DLD1 (cell line): ENCODE results near the gene TRIM68.

ENCODE experiments used
- in situ Hi-C: cut with HindIII; loops from 2 replicates; pipeline ENCODE4 v1.10.0; 2017; ENCODE audit warnings: low sequenced_read_pairs

Gene TRIM68

DNA sequence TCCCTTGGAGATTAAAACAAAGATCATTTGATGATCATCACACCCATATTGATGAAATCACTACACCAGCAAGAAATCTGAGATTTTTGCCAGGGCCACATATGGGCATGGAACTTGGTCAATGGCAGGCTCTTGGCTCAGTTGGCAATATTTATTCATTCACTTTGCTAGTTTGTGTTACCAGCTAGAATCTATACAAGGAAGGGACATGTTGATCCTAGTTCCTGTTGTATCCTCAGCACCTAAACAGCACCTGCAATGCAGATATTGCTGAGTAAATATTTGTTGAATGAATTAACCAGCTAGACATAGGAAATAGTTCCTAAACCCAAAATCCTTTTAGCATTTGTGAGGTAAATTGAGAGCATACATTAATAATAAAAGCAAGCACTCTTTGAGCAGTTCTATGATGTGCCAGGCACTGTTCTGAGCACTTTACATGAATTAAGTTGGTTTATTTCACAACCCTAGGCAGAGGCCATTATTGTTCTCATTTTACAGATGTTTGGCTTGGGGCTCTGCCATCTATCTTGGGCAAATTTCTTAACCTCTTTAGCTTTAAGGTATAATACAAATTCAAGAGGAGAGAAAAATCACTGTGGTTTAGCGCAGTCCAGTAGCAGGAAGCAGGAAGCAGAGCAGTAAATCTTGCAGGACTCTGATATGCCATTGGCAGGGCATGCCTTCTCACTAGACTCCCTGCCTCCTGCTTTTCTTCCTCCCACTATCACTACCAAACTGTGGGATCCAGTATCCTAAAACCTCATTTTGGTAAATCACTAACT is 1.6 kb downstream of the TRIM68 start:
- in situ Hi-C loops = no loop called here

DNA sequence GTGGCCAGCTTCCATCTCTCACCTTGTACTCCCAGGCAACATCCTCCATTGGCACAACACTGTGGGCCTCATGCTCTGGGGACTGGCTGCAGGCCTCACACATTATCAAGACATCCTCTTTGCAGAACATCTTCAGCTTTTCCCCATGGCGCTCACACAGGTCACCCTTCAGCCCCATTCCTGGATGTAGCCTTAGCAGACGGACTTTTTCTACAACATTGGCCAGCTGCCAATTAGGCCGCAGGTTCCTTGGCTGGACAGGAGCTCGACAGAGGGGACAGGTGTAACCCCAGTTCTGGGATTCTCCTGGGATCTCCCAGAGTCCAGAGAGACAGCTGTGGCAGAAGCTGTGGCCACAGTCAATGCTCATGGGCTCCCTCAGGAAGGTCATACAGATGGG is 3.0 kb downstream of the TRIM68 start:
- in situ Hi-C loops = no loop called here

DNA sequence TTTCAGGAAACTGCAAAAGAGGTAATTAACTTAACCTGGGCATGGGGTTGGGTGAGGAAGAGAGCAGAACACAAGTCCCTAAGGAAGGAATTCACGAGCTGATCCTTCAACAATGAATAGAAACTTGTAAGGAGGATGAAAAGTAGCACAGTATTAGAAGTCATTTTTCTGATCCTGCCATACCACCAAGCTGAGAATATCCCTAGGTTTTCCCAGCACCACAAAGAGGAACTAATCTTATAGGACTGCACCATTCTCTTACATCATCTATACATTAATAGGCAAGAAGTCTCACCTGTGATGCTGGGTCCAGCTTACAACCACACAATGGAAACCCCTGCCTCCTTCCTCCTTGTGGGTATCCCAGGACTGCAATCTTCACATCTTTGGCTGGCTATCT is 14.3 kb downstream of the TRIM68 start, which contains the start of gene OR52I1:
TSS of gene OR52I1 (plus strand) at position 301 of the 400 bp plus-strand sequence. CDS start at position 301, 0 bp downstream.
- in situ Hi-C loops = no loop called here

DNA sequence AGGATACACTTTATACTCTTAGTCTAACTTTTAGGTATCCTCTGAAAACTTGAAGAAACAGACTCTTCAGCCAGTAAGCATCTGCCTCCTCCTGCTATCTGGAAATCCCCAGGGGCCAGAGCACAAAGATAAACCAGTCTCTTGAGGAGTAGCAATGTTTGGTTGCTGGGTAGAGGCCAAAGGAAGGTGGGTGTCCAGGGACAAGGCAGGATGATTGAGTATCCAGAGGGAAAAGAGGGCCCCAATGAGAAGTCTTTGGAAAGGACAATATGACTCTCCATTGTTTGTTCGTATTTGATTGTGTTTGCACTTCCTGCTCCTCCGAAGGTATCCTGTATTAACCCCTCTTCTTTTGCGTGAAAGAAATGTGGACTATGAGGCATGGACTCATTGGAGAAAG is 19.0 kb downstream of the TRIM68 start:
- in situ Hi-C loops = no loop called here

DNA sequence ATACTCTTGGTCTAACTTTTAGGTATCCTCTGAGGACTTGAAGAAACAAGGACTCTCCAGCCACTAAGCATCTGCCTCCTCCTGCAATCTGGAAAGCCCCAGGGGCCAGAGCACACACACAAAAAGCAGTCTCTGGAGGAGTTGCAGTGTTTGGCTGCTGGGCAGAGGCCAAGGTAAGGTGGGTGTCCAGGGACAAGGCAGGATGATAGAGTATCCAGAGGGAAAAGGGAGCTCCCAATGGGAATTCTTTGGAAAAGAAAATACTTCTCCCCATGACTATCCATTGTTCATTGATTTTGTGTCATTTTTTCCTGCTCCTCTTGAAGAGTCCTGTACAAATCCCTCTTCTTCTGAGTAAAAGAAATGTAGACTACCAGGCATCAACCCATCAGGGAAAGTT is 26.6 kb downstream of the TRIM68 start, which contains the start of gene OR52I2:
TSS of gene OR52I2 (plus strand) at position 301 of the 400 bp plus-strand sequence.
- in situ Hi-C loops = no loop called here

DNA sequence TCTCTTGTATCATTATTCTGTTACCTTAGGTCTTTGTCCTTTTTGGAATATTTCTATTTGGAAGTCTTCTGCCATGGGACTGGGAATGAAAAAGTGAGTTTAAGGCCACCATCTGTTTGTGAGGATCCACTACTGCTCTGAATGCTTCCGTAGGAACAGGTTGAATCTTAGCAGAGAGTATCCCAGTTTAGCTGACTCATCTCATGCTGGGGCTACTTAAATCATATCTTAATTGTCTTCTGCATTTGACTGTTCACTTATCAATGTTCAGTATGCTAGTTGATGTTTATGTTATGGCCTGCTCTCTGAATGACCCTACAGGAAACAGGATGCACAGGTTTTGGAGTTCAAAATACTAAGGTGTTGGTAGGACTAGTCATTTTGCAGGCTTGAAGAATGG is 27.9 kb downstream of the TRIM68 start:
- in situ Hi-C loops = no loop called here

DNA sequence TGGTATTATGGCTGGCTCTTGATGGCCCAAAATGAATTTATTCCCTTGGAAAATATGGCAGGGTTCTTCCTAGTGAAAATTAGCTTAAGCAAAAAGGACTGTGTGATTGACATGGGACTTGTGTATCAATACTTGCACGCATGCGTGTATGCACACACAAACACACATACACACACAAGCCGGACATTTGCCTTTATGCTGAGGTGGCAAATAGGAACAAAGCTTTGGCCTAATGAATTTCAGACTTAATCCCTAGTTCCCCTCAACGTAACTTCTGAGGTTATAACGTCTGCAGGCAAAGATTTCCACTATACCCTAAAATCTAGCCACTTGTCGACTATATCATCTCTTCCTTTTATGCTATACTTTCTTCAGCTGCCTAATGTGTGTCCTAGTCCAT is 29.4 kb downstream of the TRIM68 start:
- in situ Hi-C loops = no loop called here

DNA sequence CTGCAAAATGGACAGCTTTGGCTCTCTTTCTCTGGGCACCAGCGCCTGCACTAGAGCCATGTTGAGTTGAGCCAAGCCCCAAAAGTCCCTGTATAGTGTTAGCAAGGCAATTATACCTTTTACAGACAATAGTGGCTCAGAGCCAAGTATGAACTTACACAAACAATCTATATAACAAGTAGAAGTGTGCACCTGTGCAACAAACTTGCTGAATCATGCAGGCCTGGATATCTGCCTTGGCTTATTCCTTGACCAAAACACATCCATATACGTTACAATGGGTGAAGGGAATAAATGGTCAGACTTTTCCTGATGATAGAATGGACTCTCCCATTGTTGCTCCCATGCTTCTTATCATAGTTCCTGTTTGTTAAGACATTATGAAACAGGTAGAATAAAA is 30.3 kb downstream of the TRIM68 start:
- in situ Hi-C loops = no loop called here

DNA sequence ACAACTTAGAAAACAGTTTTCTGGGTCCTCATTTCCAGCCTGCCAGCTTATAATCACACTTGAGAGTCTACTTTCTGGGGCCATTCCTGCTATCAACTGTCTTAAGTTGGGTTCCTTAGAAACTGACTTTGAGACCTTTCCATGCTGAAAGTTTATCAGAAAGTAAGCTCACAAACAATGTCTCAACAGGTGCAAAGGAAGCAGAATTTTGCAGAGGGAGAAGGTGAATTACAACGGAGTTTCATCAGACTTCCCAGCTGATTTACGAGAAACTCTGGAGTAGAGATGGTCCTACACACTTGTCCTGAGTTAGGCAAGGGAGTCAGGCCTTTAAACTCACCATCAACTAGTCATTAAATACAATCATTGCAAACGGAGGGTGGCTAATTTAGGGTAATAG is 31.2 kb downstream of the TRIM68 start:
- in situ Hi-C loops = no loop called here

DNA sequence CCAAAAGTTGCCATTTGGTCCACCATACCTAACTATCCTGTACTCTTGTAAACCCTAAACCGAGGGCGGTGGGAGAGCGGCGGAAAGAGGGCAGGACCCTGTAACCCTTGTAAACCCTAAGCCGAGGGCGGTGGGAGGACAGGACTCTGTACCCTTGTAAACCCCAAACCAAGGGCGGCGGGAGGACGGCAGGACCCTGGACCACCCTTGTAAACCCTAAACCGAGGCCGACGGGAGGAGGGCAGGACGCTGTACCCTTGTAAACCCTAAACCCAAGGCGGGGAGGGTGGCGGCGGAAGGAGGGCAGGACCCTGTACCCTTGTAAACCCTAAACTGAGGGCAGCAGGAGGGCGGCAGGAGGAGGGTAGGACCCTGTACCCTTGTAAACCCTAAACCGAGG is 39.0 kb downstream of the TRIM68 start:
- in situ Hi-C loops = no loop called here

DNA sequence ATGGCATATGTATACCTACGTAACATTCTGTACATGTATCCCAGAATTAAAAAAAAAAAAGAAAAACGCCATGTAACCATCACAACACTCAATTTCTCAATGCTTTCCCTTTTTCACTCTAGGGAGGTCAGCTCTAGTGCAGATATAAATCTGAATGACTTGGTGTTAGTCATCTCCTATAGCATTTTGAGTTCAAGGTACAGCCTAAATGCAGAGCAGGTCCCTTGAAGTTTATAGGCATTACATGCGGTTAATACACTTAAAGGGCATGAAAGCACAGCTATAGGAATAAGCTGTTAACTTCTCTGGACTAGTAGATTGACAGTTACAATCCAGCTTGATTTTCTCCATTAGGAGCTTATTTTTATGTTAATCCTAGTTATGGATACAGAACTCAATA is 42.7 kb downstream of the TRIM68 start:
- in situ Hi-C loops = no loop called here

DNA sequence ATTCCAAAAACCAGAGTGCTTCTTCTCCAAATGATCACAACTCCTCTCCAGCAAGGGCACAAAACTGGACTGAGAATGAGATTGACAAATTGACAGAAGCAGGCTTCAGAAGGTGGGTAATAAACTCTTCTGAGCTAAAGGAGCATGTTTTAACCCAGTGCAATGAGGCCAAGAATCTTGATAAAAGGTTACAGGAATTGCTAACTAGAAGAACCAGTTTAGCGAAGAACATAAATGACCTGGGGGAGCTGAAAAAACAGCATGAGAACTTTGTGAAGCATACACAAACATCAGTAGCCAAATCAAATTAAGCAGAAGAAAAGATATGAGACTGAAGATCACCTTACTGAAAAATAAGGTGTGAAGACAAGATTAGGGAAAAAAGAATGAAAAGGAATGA is 47.6 kb downstream of the TRIM68 start:
- in situ Hi-C loops = no loop called here

DNA sequence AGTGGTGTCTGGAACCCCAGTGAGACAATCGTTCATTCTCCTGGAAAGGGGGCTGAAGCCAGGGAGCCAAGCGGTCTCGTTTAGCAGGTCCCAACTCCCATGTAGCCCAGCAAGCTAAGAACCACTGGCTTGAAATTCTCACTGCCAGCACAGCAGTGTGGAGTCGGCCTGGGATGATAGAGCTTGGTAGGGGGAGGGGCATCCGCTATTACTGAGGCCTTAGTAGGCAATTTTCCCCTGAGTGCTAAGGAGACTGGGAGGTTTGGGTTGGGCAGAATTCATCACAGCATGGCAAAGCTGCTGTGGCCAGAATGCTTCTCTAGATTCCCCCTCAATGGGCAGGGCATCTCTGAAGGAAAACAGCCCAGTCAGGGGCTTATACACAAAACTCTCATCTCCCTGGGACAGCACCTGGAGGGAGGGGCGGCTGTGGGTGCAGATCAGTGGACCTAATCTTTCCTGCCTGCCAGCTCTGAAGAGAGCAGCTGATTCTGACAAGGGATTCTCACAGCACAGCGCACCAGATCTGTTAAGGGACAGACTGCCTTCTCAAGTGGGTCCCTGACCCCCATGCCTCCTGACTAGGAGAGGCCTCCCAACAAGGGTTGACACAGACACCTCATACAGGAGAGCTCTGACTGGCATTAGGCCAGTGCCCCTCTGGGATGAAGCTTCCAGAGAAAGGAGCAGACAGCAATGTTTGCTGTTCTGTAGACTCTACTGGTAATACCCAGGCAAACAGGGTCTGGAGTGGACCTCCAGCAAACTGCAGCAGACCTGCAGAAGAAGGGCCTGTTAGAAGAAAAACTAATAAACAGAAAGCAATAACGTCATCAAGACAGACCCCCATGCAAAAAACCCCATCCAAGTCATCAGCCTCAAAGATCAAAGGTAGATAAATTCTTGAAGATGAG is 48.2 kb downstream of the TRIM68 start:
- in situ Hi-C loops = no loop called here

DNA sequence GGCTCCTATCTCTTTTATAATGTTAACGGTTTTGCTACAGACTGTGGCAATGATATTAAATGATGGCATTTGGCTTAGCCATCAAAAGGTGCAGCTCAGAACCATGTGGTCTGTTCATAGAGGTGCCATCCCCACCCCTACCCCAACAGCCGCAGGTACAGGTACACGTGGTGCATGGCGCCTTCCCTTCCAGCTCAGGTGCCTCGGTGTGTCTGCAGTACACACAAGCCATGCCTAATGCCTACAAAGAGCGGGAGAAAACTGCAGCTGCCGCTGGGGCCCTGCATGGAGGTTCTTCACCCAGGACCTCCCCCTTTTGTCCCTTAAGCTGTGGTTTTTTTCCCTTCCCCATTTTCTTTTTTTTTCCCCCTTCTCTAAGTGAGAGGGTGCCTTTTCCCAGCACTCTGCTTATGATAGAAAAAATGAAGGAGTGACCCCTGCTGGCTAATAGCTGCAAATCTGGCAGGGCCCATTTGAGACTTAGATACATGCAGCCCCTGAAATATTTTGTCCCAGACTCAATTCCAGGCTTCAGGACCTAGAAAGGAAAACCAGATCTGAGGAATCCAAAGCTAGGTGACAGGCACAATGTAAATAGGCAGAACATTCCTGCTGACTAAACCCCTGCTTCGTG is 56.6 kb downstream of the TRIM68 start:
- in situ Hi-C loops = no loop called here
